ENCODE results near the gene RAD51B.

The RAD51B gene

GRCh38 chr14:68241862-68242487 is 422.4 kb downstream of the RAD51B start:
- DNase-seq = no peak

GRCh38 chr14:68243450-68244010 is 424.0 kb downstream of the RAD51B start:
- DNase-seq = no peak

- DNase-seq = no peak
Measured at GRCh38 chr14:68244262-68244980, 424.8 kb downstream of the RAD51B start.

- DNase-seq = no peak
Measured at GRCh38 chr14:68245146-68246073, 425.8 kb downstream of the RAD51B start.

GRCh38 chr14:68246074-68246785 is 426.7 kb downstream of the RAD51B start:
- DNase-seq = no peak

GRCh38 chr14:68246786-68247105 is 427.2 kb downstream of the RAD51B start:
- no peak for DNase-seq

- no peak for DNase-seq
Measured at GRCh38 chr14:68247274-68247673, 427.7 kb downstream of the RAD51B start.

GRCh38 chr14:68247676-68248268 is 428.2 kb downstream of the RAD51B start:
- DNase-seq = peak in 1 of 2 experiments; percentile 31

- DNase-seq = peak; percentile 46 to 58
Measured at GRCh38 chr14:68248481-68249255, 429.1 kb downstream of the RAD51B start.

GRCh38 chr14:68249661-68250451 is 430.3 kb downstream of the RAD51B start:
- no peak for DNase-seq

- DNase-seq = no peak
Measured at GRCh38 chr14:68250927-68251768, 431.6 kb downstream of the RAD51B start.

- no peak for DNase-seq
Measured at GRCh38 chr14:68251769-68252100, 432.2 kb downstream of the RAD51B start.

- no peak for DNase-seq
Measured at GRCh38 chr14:68253160-68253780, 433.7 kb downstream of the RAD51B start.

GRCh38 chr14:68253878-68254528 is 434.4 kb downstream of the RAD51B start:
- no peak for DNase-seq

GRCh38 chr14:68254669-68255527 is 435.3 kb downstream of the RAD51B start:
- DNase-seq = no peak

GRCh38 chr14:68255693-68256178 is 436.2 kb downstream of the RAD51B start:
- no peak for DNase-seq

- DNase-seq = no peak
Measured at GRCh38 chr14:68257969-68258368, 438.4 kb downstream of the RAD51B start.
